Stimulated activated CD8-positive, alpha-beta memory T cell treated with anti-CD3 and anti-CD28 coated beads, Interleukin-4, amount 100 ng/mL, for 4 hours (primary cell): ENCODE measurements around the gene C16orf86.
A peak's percentile ranks its signal among the peaks of the same experiment; 100 is the strongest.

ENCODE experiments used
- DNase-seq, 2 donors: peaks; one replicate each; pipeline ENCODE4 v3.0.0-alpha.2; 2020; ENCODE audit warnings: low read depth in 2 of 2, low spot score in 1 of 2

C16orf86 gene

GRCh38 chr16:67653789-67654402 is 12.7 kb upstream of the C16orf86 start:
- DNase-seq, result no peak

- no peak for DNase-seq
Measured at GRCh38 chr16:67654403-67654911, 12.2 kb upstream of the C16orf86 start.

GRCh38 chr16:67655363-67655762 is 11.3 kb upstream of the C16orf86 start:
- DNase-seq, result no peak

GRCh38 chr16:67656344-67657016 is 10.1 kb upstream of the C16orf86 start:
- no peak for DNase-seq

GRCh38 chr16:67657017-67657608 is 9.5 kb upstream of the C16orf86 start:
- DNase-seq, result no peak

- DNase-seq, result no peak
Measured at GRCh38 chr16:67657751-67658518, 8.7 kb upstream of the C16orf86 start.

GRCh38 chr16:67658849-67659674 is 7.6 kb upstream of the C16orf86 start:
- DNase-seq, result no peak

GRCh38 chr16:67659675-67660563 is 6.7 kb upstream of the C16orf86 start, which contains the start of gene ACD:
Gene ACD (minus strand): TSS chr16:67660260. CDS start chr16:67660220, 40 bp downstream.
- peak; percentile 82 for DNase-seq

- peak; percentile 76 to 92 for DNase-seq
Measured at GRCh38 chr16:67660564-67661028, 6.0 kb upstream of the C16orf86 start, which contains the start of gene PARD6A. Gene PARD6A (plus strand): TSS chr16:67660960. CDS start chr16:67661039, 79 bp downstream.

- DNase-seq, result no peak
Measured at GRCh38 chr16:67661101-67661761, 5.4 kb upstream of the C16orf86 start.

GRCh38 chr16:67661886-67662652 is 4.5 kb upstream of the C16orf86 start:
- DNase-seq, result no peak

GRCh38 chr16:67662653-67663010 is 4.0 kb upstream of the C16orf86 start:
- DNase-seq, result no peak

- no peak for DNase-seq
Measured at GRCh38 chr16:67663151-67663876, 3.3 kb upstream of the C16orf86 start.

- DNase-seq, result no peak
Measured at GRCh38 chr16:67663877-67664222, 2.8 kb upstream of the C16orf86 start.

GRCh38 chr16:67664258-67664657 is 2.4 kb upstream of the C16orf86 start:
- DNase-seq, result no peak

GRCh38 chr16:67664871-67665270 is 1.7 kb upstream of the C16orf86 start:
- DNase-seq, result no peak

GRCh38 chr16:67665598-67665997 is 1.0 kb upstream of the C16orf86 start:
- no peak for DNase-seq
